B cell (primary cell): ENCODE measurements around the gene NOL4L.

Experiments
- EZH2 ChIP-seq: IDR thresholded peaks from 2 replicates; pipeline ENCODE4 v1.6.1; 2012; ENCODE audit warnings: borderline replicate concordance, low read depth, mild to moderate bottlenecking, moderate library complexity, low read length; ENCODE audit not compliant: insufficient read depth, poor library complexity, severe bottlenecking
- TF ChIP-seq, protein P1 (sequence below): fragments of 200-600 bp; IDR thresholded peaks from one replicate; pipeline ENCODE4 v1.8.0; 2022; ENCODE audit warnings: antibody characterized with exemption, mild to moderate bottlenecking

GRCh38 chr20:32538526-32538939, 46.6 kb downstream of the NOL4L start:
- TF ChIP-seq, protein P1, sequence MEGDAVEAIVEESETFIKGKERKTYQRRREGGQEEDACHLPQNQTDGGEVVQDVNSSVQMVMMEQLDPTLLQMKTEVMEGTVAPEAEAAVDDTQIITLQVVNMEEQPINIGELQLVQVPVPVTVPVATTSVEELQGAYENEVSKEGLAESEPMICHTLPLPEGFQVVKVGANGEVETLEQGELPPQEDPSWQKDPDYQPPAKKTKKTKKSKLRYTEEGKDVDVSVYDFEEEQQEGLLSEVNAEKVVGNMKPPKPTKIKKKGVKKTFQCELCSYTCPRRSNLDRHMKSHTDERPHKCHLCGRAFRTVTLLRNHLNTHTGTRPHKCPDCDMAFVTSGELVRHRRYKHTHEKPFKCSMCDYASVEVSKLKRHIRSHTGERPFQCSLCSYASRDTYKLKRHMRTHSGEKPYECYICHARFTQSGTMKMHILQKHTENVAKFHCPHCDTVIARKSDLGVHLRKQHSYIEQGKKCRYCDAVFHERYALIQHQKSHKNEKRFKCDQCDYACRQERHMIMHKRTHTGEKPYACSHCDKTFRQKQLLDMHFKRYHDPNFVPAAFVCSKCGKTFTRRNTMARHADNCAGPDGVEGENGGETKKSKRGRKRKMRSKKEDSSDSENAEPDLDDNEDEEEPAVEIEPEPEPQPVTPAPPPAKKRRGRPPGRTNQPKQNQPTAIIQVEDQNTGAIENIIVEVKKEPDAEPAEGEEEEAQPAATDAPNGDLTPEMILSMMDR: no peak
- no peak for TF ChIP-seq EZH2
